ENCODE results near the gene POLG2.
A peak's percentile ranks its signal among the peaks of the same experiment; 100 is the strongest.
"Not testable (repeated sequence)": the region's sequence is repeated elsewhere in the genome, so short reads cannot be mapped to it uniquely, and the experiment has no call there.

Gene POLG2

GRCh38 chr17:64441772-64442540 lies 54.9 kb downstream of the POLG2 start:
- DNase-seq (ENCODE audit: low read depth), result peak; percentile 92
- H3K4me3 ChIP-seq (ENCODE audit: low read depth, low read length), result peak overlapping the region; percentile 22
- TF ChIP-seq, protein P1, sequence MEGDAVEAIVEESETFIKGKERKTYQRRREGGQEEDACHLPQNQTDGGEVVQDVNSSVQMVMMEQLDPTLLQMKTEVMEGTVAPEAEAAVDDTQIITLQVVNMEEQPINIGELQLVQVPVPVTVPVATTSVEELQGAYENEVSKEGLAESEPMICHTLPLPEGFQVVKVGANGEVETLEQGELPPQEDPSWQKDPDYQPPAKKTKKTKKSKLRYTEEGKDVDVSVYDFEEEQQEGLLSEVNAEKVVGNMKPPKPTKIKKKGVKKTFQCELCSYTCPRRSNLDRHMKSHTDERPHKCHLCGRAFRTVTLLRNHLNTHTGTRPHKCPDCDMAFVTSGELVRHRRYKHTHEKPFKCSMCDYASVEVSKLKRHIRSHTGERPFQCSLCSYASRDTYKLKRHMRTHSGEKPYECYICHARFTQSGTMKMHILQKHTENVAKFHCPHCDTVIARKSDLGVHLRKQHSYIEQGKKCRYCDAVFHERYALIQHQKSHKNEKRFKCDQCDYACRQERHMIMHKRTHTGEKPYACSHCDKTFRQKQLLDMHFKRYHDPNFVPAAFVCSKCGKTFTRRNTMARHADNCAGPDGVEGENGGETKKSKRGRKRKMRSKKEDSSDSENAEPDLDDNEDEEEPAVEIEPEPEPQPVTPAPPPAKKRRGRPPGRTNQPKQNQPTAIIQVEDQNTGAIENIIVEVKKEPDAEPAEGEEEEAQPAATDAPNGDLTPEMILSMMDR (conservative IDR thresholded peaks at IDR 0.05; ENCODE audit: low read depth, low read length), result no peak

DNA sequence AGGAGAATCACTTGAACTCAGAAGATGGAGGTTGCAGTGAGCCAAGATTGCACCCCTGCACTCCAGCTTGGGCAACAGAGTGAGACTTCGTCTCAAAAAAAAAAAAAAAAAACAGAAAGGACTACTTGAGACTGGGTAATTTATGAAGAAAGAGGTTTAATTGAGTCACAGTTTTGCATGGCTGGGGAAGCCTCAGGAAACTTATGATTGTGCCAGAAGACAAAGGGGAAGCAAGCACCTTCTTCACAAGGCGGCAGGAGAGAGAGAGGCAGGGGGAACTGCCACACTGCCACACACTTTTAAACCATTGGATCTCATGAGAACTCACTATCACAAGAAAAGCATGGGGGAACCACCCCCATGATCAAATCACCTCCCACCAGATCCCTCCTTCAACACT lies 56.9 kb downstream of the POLG2 start:
- no peak overlapping the region for H3K4me3 ChIP-seq (ENCODE audit: low read depth, low read length)
- TF ChIP-seq, protein P1 (conservative IDR thresholded peaks at IDR 0.05; ENCODE audit: low read depth, low read length), result no peak
- DNase-seq (ENCODE audit: low read depth), result no peak

- not testable (repeated sequence) for DNase-seq (ENCODE audit: low read depth)
These were observed 57.3 kb downstream of the POLG2 start for GRCh38 chr17:64439521-64439920.

GRCh38 chr17:64437944-64438525 lies 58.8 kb downstream of the POLG2 start:
- TF ChIP-seq, protein P1 (conservative IDR thresholded peaks at IDR 0.05; ENCODE audit: low read depth, low read length), result no peak
- no peak overlapping the region for H3K4me3 ChIP-seq (ENCODE audit: low read depth, low read length)

More at GRCh38 chr17:64439521-64439920, 57.3 kb downstream of the POLG2 start:
- H3K4me3 ChIP-seq (ENCODE audit: low read depth, low read length), result not testable (repeated sequence)

DNA sequence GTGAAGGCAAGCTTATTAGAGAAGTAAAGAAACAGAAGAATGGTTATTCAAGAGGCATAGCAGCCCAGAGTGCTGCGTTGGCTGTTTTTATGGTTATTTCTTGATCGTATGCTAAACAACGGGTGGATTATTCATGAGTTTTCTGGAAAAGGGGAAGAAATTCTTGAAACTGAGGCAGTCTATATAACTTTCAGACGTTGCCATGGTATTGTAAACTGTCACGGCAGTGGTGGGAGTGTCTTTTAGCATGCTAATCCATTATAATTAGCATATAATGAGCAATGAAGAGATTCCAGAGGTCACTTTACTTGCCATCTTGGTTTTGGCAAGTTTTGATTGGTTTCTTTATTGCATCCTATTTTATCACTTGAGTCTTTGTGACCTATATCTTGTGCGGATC lies 65.3 kb downstream of the POLG2 start:
- DNase-seq (ENCODE audit: low read depth), result no peak
- TF ChIP-seq, protein P1 (conservative IDR thresholded peaks at IDR 0.05; ENCODE audit: low read depth, low read length), result no peak
- no peak overlapping the region for H3K4me3 ChIP-seq (ENCODE audit: low read depth, low read length)

More at GRCh38 chr17:64437944-64438525, 58.8 kb downstream of the POLG2 start:
- no peak for DNase-seq (ENCODE audit: low read depth)

GRCh38 chr17:64430036-64430435 lies 66.8 kb downstream of the POLG2 start:
- not testable (repeated sequence) for H3K4me3 ChIP-seq (ENCODE audit: low read depth, low read length); DNase-seq (ENCODE audit: low read depth)

DNA sequence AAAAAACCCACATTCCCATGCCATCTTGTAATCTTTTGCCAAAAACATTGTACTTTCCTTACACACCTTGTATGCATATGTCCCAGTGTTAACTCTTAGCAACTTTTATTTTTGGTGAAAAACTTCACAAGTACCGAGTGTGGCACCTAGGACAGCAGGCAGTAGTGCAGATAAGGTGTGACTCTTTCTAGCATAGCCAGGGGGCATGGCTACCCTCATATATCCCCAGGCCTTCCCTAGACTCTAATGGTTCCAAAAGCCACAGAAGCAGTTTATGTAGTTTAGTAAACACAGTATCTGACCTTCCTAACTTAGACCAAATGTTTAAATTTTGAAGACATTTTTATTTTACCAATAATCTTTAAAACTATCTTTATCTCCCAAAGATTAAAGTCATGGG lies 68.4 kb downstream of the POLG2 start:
- no peak for DNase-seq (ENCODE audit: low read depth)
- TF ChIP-seq, protein P1 (conservative IDR thresholded peaks at IDR 0.05; ENCODE audit: low read depth, low read length), result no peak
- no peak overlapping the region for H3K4me3 ChIP-seq (ENCODE audit: low read depth, low read length)

Measured in choroid plexus epithelial cell (primary cell).